NT2/D1 (cell line): ENCODE measurements around the gene TMEM63C.

Experiments used
- DNase-seq: peaks from one replicate; pipeline ENCODE4 v3.0.0-alpha.2; 2011; ENCODE audit warnings: low read depth, low spot score
- H3K27me3 ChIP-seq: 2 replicates; pipeline ENCODE4 v1.6.0; 2011; ENCODE audit warnings: mild to moderate bottlenecking; ENCODE audit not compliant: insufficient read length, insufficient read depth
- H3K36me3 ChIP-seq: 2 replicates; pipeline ENCODE4 v1.6.1; 2011; ENCODE audit warnings: mild to moderate bottlenecking, low read length, mixed read lengths; ENCODE audit not compliant: insufficient read depth, insufficient read length
- H3K4me1 ChIP-seq: 2 replicates; pipeline ENCODE4 v1.5.1; 2011; ENCODE audit not compliant: insufficient read depth, insufficient read length
- H3K4me3 ChIP-seq: 2 replicates; pipeline ENCODE4 v1.5.1; 2011; ENCODE audit warnings: low read depth; ENCODE audit not compliant: insufficient read length
- H3K9ac ChIP-seq: 2 replicates; pipeline ENCODE4 v1.6.0; 2011; ENCODE audit warnings: low read depth; ENCODE audit not compliant: insufficient read length
- H3K9me3 ChIP-seq: 2 replicates; pipeline ENCODE4 v1.5.1; 2011; ENCODE audit warnings: mild to moderate bottlenecking, low read length; ENCODE audit not compliant: insufficient read depth
- SUZ12 ChIP-seq: IDR thresholded peaks from 2 replicates; pipeline ENCODE4 v1.6.1; 2011; ENCODE audit not compliant: insufficient read length, insufficient read depth; ENCODE audit errors: extremely low read depth
- YY1 ChIP-seq: IDR thresholded peaks from 2 replicates; pipeline ENCODE4 v1.6.1; 2011; ENCODE audit not compliant: insufficient read length, insufficient read depth
- ZNF274 ChIP-seq: IDR thresholded peaks from 2 replicates; pipeline ENCODE4 v1.6.1; 2011; ENCODE audit warnings: mild to moderate bottlenecking, low read depth, low read length

TMEM63C gene

GRCh38 chr14:77260631-77261030 is 79.0 kb downstream of the TMEM63C start:
- no peak for DNase-seq
- Histone ChIP-seq H3K27me3 (peaks cover 7% of the 10 kb centered on the region), H3K9ac (peak overlapping the region; percentile 21), H3K4me3 (no peak overlapping the region), H3K9me3 (no peaks in the 10 kb centered on the region), H3K4me1 (peaks cover 4% of the 10 kb centered on the region), H3K36me3 (no peaks in the 10 kb centered on the region)
- no peak for TF ChIP-seq YY1

- TF ChIP-seq YY1 (no peak), ZNF274 (no peak)
- peaks cover 31% of the 10 kb centered on the region for H3K27me3 ChIP-seq
- no peak overlapping the region for H3K9ac ChIP-seq
- H3K4me3 ChIP-seq: no peak overlapping the region
- no peak for DNase-seq
- H3K9me3 ChIP-seq: peaks cover 13% of the 10 kb centered on the region
- H3K4me1 ChIP-seq: peaks cover 6% of the 10 kb centered on the region
- no peaks in the 10 kb centered on the region for H3K36me3 ChIP-seq
Measured at GRCh38 chr14:77264466-77265186, 83.0 kb downstream of the TMEM63C start.

- no peak for TF ChIP-seq YY1
- TF ChIP-seq SUZ12: no peak
- Histone ChIP-seq H3K9me3 (peaks cover 13% of the 10 kb centered on the region), H3K27me3 (peaks cover 36% of the 10 kb centered on the region), H3K36me3 (no peaks in the 10 kb centered on the region), H3K4me1 (peaks cover 6% of the 10 kb centered on the region), H3K4me3 (no peak overlapping the region), H3K9ac (no peak overlapping the region)
- no peak for DNase-seq
Measured at GRCh38 chr14:77265187-77265515, 83.6 kb downstream of the TMEM63C start.

- H3K27me3 ChIP-seq: peaks cover 42% of the 10 kb centered on the region
- H3K4me1 ChIP-seq: peaks cover 3% of the 10 kb centered on the region
- no peak for DNase-seq
- peaks cover 13% of the 10 kb centered on the region for H3K9me3 ChIP-seq
- TF ChIP-seq ZNF274 (no peak), YY1 (no peak)
- no peak overlapping the region for H3K4me3 ChIP-seq
- no peak overlapping the region for H3K9ac ChIP-seq
- no peaks in the 10 kb centered on the region for H3K36me3 ChIP-seq
Measured at GRCh38 chr14:77265561-77266335, 84.2 kb downstream of the TMEM63C start.

GRCh38 chr14:77266336-77266735 is 84.7 kb downstream of the TMEM63C start:
- H3K9me3 ChIP-seq: peaks cover 13% of the 10 kb centered on the region
- H3K9ac ChIP-seq: no peak overlapping the region
- peaks cover 3% of the 10 kb centered on the region for H3K4me1 ChIP-seq
- no peaks in the 10 kb centered on the region for H3K36me3 ChIP-seq
- DNase-seq: no peak
- H3K27me3 ChIP-seq: peaks cover 48% of the 10 kb centered on the region
- TF ChIP-seq YY1 (no peak), ZNF274 (no peak), SUZ12 (no peak)
- H3K4me3 ChIP-seq: no peak overlapping the region

- Histone ChIP-seq H3K27me3 (peaks cover 62% of the 10 kb centered on the region), H3K4me3 (no peak overlapping the region), H3K9me3 (peaks cover 13% of the 10 kb centered on the region), H3K9ac (no peak overlapping the region), H3K4me1 (peaks cover 3% of the 10 kb centered on the region), H3K36me3 (no peaks in the 10 kb centered on the region)
- TF ChIP-seq YY1: no peak
- no peak for DNase-seq
Measured at GRCh38 chr14:77267937-77268699, 86.5 kb downstream of the TMEM63C start.

GRCh38 chr14:77268989-77269600 is 87.5 kb downstream of the TMEM63C start:
- Histone ChIP-seq H3K9me3 (peaks cover 13% of the 10 kb centered on the region), H3K4me3 (no peak overlapping the region), H3K4me1 (peaks cover 3% of the 10 kb centered on the region), H3K27me3 (peaks cover 64% of the 10 kb centered on the region), H3K36me3 (no peaks in the 10 kb centered on the region), H3K9ac (no peak overlapping the region)
- TF ChIP-seq YY1: no peak
- no peak for TF ChIP-seq ZNF274
- no peak for TF ChIP-seq SUZ12
- no peak for DNase-seq
